DOHH2 (cell line): ENCODE measurements around the gene KPNA6.
"Not testable (repeated sequence)": the region's sequence is repeated elsewhere in the genome, so short reads cannot be mapped to it uniquely, and the experiment has no call there.

Experiments used
- H3F3A ChIP-seq: fragments of 200-600 bp; sonication (generic), shearing (Covaris generic); 2 replicates; pipeline ENCODE4 v1.6.0; 2016; ENCODE audit warnings: antibody characterized with exemption, mild to moderate bottlenecking; ENCODE audit not compliant: control insufficient read depth, insufficient read depth
- H3K27ac ChIP-seq: fragments of 200-600 bp; sonication (generic); 2 replicates; pipeline ENCODE4 v1.5.1; 2014; ENCODE audit warnings: low read depth, mild to moderate bottlenecking, low read length, moderate library complexity
- H3K27me3 ChIP-seq: fragments of 200-600 bp; sonication (generic); 2 replicates; pipeline ENCODE4 v1.6.1; 2014; ENCODE audit warnings: mild to moderate bottlenecking, low read length, mixed read lengths; ENCODE audit not compliant: control insufficient read depth
- H3K36me3 ChIP-seq: fragments of 200-600 bp; sonication (generic); 2 replicates; pipeline ENCODE4 v1.6.1; 2014; ENCODE audit warnings: mild to moderate bottlenecking, low read length, moderate library complexity, mixed read lengths; ENCODE audit not compliant: control insufficient read depth
- H3K4me1 ChIP-seq: fragments of 200-600 bp; sonication (generic); 2 replicates; pipeline ENCODE4 v1.6.1; 2014; ENCODE audit warnings: mild to moderate bottlenecking, low read length, mixed read lengths; ENCODE audit not compliant: control insufficient read depth
- H3K4me2 ChIP-seq: fragments of 200-600 bp; sonication (generic); 2 replicates; pipeline ENCODE4 v1.6.0; 2014; ENCODE audit warnings: mild to moderate bottlenecking, low read length, moderate library complexity
- H3K4me3 ChIP-seq: fragments of 200-600 bp; sonication (generic); 2 replicates; pipeline ENCODE4 v1.5.1; 2014; ENCODE audit warnings: mild to moderate bottlenecking, low read length, mixed read lengths
- H3K79me2 ChIP-seq: fragments of 200-600 bp; sonication (generic); 2 replicates; pipeline ENCODE4 v1.6.1; 2014; ENCODE audit warnings: mild to moderate bottlenecking, low read length, mixed read lengths; ENCODE audit not compliant: control insufficient read depth
- H3K9me2 ChIP-seq: fragments of 200-600 bp; sonication (generic); replicated peaks from 2 replicates; pipeline ENCODE4 v1.6.1; 2014; ENCODE audit warnings: mild to moderate bottlenecking, low read length, mixed read lengths; ENCODE audit not compliant: control insufficient read depth
- H3K9me3 ChIP-seq: fragments of 200-600 bp; sonication (generic); 2 replicates; pipeline ENCODE4 v1.6.1; 2014; ENCODE audit warnings: antibody characterized with exemption, low read length, mixed read lengths; ENCODE audit not compliant: control insufficient read depth, insufficient read depth
- H4K20me1 ChIP-seq: fragments of 200-600 bp; sonication (generic); 2 replicates; pipeline ENCODE4 v1.6.0; 2014; ENCODE audit warnings: low read depth, mild to moderate bottlenecking, antibody characterized with exemption, low read length, moderate library complexity; ENCODE audit not compliant: control insufficient read depth, insufficient read depth
- EZH2phosphoT487 ChIP-seq: fragments of 200-600 bp; sonication (generic); IDR thresholded peaks from 2 replicates; pipeline ENCODE4 v1.6.1; 2017; ENCODE audit warnings: borderline replicate concordance, mild to moderate bottlenecking, antibody characterized with exemption, low read length, moderate library complexity, mixed read lengths
- TF ChIP-seq, protein P1 (sequence below): fragments of 200-600 bp; sonication (generic); IDR thresholded peaks from one replicate; pipeline ENCODE4 v1.5.1; 2014; ENCODE audit warnings: antibody characterized with exemption, mild to moderate bottlenecking, low read depth, low read length; ENCODE audit not compliant: poor library complexity, severe bottlenecking

KPNA6 gene

DNA sequence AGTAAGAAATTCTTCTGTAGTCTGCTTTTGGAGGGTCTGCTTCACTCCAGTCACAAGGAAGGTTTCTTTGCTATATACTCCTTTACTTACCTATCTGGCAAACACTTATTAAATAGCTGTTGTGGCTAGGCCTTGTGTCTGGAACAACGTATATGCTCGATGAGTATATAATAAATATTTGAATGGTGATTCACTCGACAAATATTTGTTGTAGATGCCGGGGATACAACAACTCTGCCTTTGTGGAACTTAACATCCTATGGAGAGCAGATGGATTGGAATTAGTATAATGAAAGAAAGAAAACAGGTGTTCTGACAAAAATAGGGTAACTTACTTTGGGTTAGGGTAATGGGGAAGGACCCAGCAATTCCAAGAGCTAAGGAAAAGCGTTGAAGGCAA, 31.1 kb downstream of the KPNA6 start:
- Histone ChIP-seq H3K9me3 (no peaks in the 10 kb centered on the region), H4K20me1 (peaks cover 15% of the 10 kb centered on the region; the same call in 1 of the 2 replicates), H3K27me3 (no peaks in the 10 kb centered on the region), H3F3A (0 out of 2 replicates have a peak, but pooled peaks cover 6% of the 10 kb centered on the region), H3K4me3 (no peak overlapping the region), H3K9me2 (no peaks in the 10 kb centered on the region), H3K27ac (no peak overlapping the region), H3K36me3 (no peaks in the 10 kb centered on the region), H3K79me2 (peaks cover 91% of the 10 kb centered on the region), H3K4me1 (peaks cover 18% of the 10 kb centered on the region; the same call in 1 of the 2 replicates), H3K4me2 (no peak overlapping the region)
- TF ChIP-seq, protein P1, sequence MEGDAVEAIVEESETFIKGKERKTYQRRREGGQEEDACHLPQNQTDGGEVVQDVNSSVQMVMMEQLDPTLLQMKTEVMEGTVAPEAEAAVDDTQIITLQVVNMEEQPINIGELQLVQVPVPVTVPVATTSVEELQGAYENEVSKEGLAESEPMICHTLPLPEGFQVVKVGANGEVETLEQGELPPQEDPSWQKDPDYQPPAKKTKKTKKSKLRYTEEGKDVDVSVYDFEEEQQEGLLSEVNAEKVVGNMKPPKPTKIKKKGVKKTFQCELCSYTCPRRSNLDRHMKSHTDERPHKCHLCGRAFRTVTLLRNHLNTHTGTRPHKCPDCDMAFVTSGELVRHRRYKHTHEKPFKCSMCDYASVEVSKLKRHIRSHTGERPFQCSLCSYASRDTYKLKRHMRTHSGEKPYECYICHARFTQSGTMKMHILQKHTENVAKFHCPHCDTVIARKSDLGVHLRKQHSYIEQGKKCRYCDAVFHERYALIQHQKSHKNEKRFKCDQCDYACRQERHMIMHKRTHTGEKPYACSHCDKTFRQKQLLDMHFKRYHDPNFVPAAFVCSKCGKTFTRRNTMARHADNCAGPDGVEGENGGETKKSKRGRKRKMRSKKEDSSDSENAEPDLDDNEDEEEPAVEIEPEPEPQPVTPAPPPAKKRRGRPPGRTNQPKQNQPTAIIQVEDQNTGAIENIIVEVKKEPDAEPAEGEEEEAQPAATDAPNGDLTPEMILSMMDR, result no peak
- TF ChIP-seq EZH2phosphoT487, result no peak

DNA sequence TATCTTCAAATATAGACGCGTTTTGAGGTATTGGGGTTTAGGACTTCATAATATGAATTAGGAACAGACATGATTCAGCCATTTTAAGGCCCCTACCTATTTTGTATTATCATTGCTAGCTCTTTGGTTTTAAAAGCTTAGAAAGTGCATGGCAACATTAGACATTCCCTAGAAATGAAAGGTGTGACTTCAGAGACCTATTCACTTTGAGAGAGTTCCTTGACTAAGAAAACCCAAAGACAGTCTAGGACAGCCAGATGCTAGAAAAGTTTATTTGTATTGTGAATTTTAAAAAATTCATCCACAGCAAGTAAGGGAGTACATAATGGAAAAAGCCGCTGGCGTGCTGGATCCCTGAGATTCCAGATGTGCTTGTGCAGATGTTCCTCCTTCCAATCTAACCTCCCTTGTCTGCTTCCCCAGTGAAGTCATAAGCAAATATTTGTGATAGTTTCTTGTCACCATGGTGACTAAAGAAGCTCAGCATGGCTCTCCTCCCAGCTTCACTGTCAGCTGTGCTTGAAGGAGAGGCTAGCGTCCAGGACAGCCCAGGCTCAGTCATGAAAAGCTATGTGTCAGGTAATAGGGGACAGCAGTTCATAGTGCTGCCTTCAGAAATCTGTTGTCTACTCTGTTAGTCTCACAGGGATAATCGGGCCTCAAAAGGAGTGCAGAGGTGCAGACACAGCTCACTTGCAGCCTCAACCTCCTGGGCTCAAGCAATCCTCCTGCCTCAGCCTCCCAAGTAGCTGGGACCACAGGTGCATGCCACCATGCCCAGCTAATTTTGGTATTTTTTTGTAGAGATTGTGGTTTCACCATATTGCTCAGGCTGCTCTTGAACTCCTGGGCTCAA, 34.8 kb downstream of the KPNA6 start:
- Histone ChIP-seq H3K79me2 (peaks cover 94% of the 10 kb centered on the region), H3K36me3 (peaks cover under 1% of the 10 kb centered on the region; the same call in 1 of the 2 replicates), H4K20me1 (peaks cover 11% of the 10 kb centered on the region; the same call in 1 of the 2 replicates), H3K9me2 (no peaks in the 10 kb centered on the region), H3K9me3 (no peaks in the 10 kb centered on the region), H3K27me3 (no peaks in the 10 kb centered on the region), H3K4me2 (no peak overlapping the region), H3K27ac (no peak overlapping the region), H3K4me1 (peaks cover 18% of the 10 kb centered on the region; the same call in 1 of the 2 replicates), H3K4me3 (no peak overlapping the region), H3F3A (0 out of 2 replicates have a peak, but pooled peaks cover 4% of the 10 kb centered on the region)
- TF ChIP-seq, protein P1, result no peak
- TF ChIP-seq EZH2phosphoT487, result no peak

DNA sequence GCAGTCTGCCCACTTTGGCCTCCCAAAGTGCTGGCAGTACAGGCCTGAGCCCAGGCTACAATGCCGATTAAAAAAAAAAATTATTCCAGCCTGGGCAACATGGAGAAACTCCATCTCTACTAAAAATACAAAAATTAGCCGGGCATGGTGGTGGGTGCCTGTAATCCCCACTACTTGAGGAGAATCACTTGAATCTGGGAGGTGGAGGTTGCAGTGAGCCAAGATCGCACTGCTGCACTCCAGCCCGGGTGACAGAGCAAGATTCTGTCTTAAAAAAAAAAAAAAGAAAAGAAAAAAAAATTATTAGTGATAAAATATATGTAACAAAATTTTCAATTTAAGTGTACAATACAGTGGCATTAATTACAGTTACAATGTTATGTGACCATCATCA, 35.4 kb downstream of the KPNA6 start:
- not testable (repeated sequence) for H3F3A ChIP-seq, H3K27me3 ChIP-seq, H3K27ac ChIP-seq, H3K9me3 ChIP-seq, H3K9me2 ChIP-seq, H3K36me3 ChIP-seq, H3K4me2 ChIP-seq, H3K4me3 ChIP-seq
- Histone ChIP-seq H4K20me1 (peaks cover 11% of the 10 kb centered on the region; the same call in 1 of the 2 replicates), H3K4me1 (peaks cover 18% of the 10 kb centered on the region; the same call in 1 of the 2 replicates), H3K79me2 (peaks cover 95% of the 10 kb centered on the region)

DNA sequence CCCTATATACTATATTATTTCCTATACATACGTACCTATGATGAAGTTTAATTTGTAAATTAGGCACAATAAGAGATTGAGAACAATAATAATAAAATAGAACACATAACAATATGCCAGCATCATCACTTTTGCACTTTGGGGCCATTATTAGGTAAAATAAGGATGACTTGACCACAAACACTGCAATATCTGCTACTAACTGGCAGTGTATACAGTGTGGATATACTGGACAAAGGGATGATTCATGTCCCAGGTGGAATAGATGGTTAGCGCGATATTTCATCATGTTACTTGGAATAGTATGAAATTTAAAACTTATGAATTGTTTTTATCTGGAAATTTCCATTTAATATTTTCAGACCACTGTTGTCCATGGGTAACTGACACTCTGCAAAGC, 36.2 kb downstream of the KPNA6 start:
- Histone ChIP-seq H3K36me3 (peaks cover 6% of the 10 kb centered on the region; the same call in 1 of the 2 replicates), H3K4me2 (no peak overlapping the region), H3K27ac (no peak overlapping the region), H3K9me3 (no peaks in the 10 kb centered on the region), H3F3A (0 out of 2 replicates have a peak, but pooled peaks cover 4% of the 10 kb centered on the region), H3K9me2 (no peaks in the 10 kb centered on the region), H4K20me1 (peaks cover 11% of the 10 kb centered on the region; the same call in 1 of the 2 replicates), H3K27me3 (no peaks in the 10 kb centered on the region), H3K79me2 (peaks cover 96% of the 10 kb centered on the region), H3K4me3 (no peak overlapping the region), H3K4me1 (peaks cover 11% of the 10 kb centered on the region; the same call in 1 of the 2 replicates)
- TF ChIP-seq, protein P1, result no peak
- no peak for TF ChIP-seq EZH2phosphoT487

DNA sequence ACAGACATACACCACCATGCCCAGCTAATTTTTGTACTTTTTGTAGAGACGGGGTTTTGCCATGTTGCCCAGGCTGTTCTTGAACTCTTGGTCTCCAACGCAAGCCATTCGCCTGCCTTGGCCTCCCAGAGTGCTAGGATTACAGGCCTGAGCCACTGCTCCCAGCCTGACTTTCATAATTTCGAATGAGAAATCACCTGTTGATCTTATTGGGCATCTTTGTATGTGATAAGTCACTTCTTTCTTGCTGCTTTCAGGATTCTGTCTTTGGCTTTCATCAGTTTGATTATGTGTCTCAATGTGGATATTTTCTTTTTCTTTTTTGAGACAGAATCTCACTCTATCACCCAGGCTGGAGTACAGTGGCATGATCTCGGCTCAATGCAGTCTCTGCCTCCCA, 39.9 kb downstream of the KPNA6 start:
- not testable (repeated sequence) for H3F3A ChIP-seq, H3K4me2 ChIP-seq, H3K9me2 ChIP-seq, H3K4me3 ChIP-seq, H3K27me3 ChIP-seq, H3K27ac ChIP-seq, H3K4me1 ChIP-seq, H3K9me3 ChIP-seq, H4K20me1 ChIP-seq, H3K36me3 ChIP-seq
- peaks cover 94% of the 10 kb centered on the region for H3K79me2 ChIP-seq
